NT2/D1 (cell line): Measurements from ENCODE around the gene ZNF346.

Experiments
- SUZ12 ChIP-seq: IDR thresholded peaks from 2 replicates; pipeline ENCODE4 v1.6.1; 2011; ENCODE audit not compliant: insufficient read length, insufficient read depth; ENCODE audit errors: extremely low read depth
- YY1 ChIP-seq: IDR thresholded peaks from 2 replicates; pipeline ENCODE4 v1.6.1; 2011; ENCODE audit not compliant: insufficient read length, insufficient read depth
- ZNF274 ChIP-seq: IDR thresholded peaks from 2 replicates; pipeline ENCODE4 v1.6.1; 2011; ENCODE audit warnings: mild to moderate bottlenecking, low read depth, low read length

DNA sequence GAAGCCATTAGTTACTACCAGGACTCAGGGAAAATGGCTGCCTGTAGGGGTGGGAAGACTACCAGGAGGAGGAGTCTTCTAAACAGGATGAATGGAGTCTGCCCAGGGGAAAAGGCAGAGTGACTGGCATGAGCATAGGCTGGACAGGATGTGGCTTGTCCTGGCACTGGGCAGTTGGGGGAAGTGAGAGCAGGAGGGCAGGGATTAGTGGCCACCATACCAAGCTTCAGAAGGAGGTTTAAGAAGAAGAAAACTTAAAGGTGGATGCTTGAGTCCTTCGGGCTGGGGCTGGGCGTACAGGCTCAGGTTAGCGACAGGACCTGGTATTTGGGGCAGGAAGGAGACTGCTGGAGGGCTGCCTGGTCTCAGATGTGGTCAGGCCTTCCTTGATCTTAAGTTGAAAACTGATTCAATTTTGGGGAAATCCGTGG is 106.1 kb downstream of the ZNF346 start:
- TF ChIP-seq YY1 = no peak
- no peak for TF ChIP-seq SUZ12
- no peak for TF ChIP-seq ZNF274
